Kidney (tissue), 14 donors: Measurements from ENCODE around the gene PHF2. TPM values are rescaled to one million over a fixed set of nuclear protein-coding genes. Genes with fewer than 3 reads are reported as not detected.

Experiments used
- DNase-seq, 5 donors: peaks; one replicate each; pipeline ENCODE4 v3.0.0-alpha.2; 2013 to 2020
- FAIRE-seq: peaks from 2 replicates; lab custom pipeline; 2012; peaks lifted over from hg19 to GRCh38; lab: Jason Lieb, UNC
- H3K27ac ChIP-seq, 2 donors: one replicate each; pipeline ENCODE4 v1.7.0; 2013; ENCODE audit warnings: low read depth in 2 of 2, low read length in 2 of 2, inconsistent platforms in 1 of 2
- H3K27me3 ChIP-seq: one replicate; pipeline ENCODE4 v1.7.1; 2013; ENCODE audit warnings: low read length, inconsistent platforms; ENCODE audit not compliant: control insufficient read depth, insufficient read depth
- H3K36me3 ChIP-seq, 3 donors: one replicate each; pipeline versions ENCODE4 v1.7.0 to v1.7.1; 2013; ENCODE audit warnings: low read length in 3 of 3, control low read depth in 1 of 3, inconsistent platforms in 1 of 3; ENCODE audit not compliant: insufficient read depth in 3 of 3, control insufficient read depth in 2 of 3
- H3K4me1 ChIP-seq, 3 donors: one replicate each; pipeline versions ENCODE4 v1.7.0 to v1.7.1; 2013; ENCODE audit warnings: low read length in 3 of 3, inconsistent platforms in 1 of 3, low read depth in 1 of 3; ENCODE audit not compliant: control insufficient read depth in 2 of 3, insufficient read depth in 2 of 3
- H3K4me3 ChIP-seq, 3 donors: one replicate each; pipeline versions ENCODE4 v1.7.0 to v1.8.1; 2013; ENCODE audit warnings: low read length in 3 of 3, control low read depth in 1 of 3, inconsistent platforms in 1 of 3
- H3K9ac ChIP-seq, 3 donors: one replicate each; pipeline versions ENCODE4 v1.7.0 to v1.7.1; 2013; ENCODE audit warnings: low read length in 3 of 3, control low read depth in 1 of 3, inconsistent platforms in 1 of 3
- H3K9me3 ChIP-seq, 3 donors: one replicate each; pipeline versions ENCODE4 v1.7.0 to v1.7.1; 2013; ENCODE audit warnings: low read length in 3 of 3, control low read depth in 1 of 3, inconsistent platforms in 1 of 3; ENCODE audit not compliant: control insufficient read depth in 2 of 3, insufficient read depth in 1 of 3
- CTCF ChIP-seq: IDR thresholded peaks from 3 replicates; pipeline ENCODE4 v1.5.1; 2012; ENCODE audit warnings: mild to moderate bottlenecking, moderate library complexity, borderline replicate concordance; ENCODE audit not compliant: insufficient read depth; ENCODE audit errors: extremely low read depth
- intact Hi-C: fragments of 100-400 bp; cut with DNase I; formaldehyde crosslinking; loops from one replicate; pipeline ENCODE4 v1.11.1; 2022
- polyA plus RNA-seq: library from polyadenylated mRNA; stranded (reverse); fragments of 350-450 nt; fragmentation: Illumina TruSeq; extraction: RNeasy Lipid Tissue Mini Kit (QIAGEN cat#74804); gene quantifications from one replicate; pipeline ENCODE4 v1.2.3, GENCODE V29; 2014; ENCODE audit warnings: low read depth, low replicate concordance; ENCODE audit not compliant: insufficient read depth
- total RNA-seq: library from RNA; stranded (reverse); fragmentation: NEBNext Ultra II Directional; extraction: Animal tissue kit (Norgen Biotek cat#: 25700); gene quantifications from one replicate; pipeline ENCODE4 v1.2.1, GENCODE V29; 2021
- donor health status: control.
- donor health status: control.
- donor health status: control.
- donor health status: control.
- donor health status: control.
- donor health status: DM: yes; HTN: yes; CAD: no.
- donor health status: Normal renal cell carcinoma (clear cell type).

The PHF2 gene
- total and polyA plus RNA-seq, 2 donors from 2014 or later = 10.2 to 30.7 TPM

- FAIRE-seq (no peak), DNase-seq (no peak)
- Histone ChIP-seq H3K36me3 (peaks cover 2 to 27% (median 17%) of the 10 kb centered on the region in 3 donors), H3K9ac (no peak overlapping the region), H3K4me1 (no peaks in the 10 kb centered on the region), H3K4me3 (no peak overlapping the region), H3K27me3 (no peaks in the 10 kb centered on the region), H3K9me3 (peaks cover 0 to 5% (median 0%) of the 10 kb centered on the region in 3 donors), H3K27ac (no peak overlapping the region)
- TF ChIP-seq CTCF = no peak
- intact Hi-C loops = no loop called here
These were observed 61.5 kb downstream of the PHF2 start for GRCh38 chr9:93637886-93638285.

GRCh38 chr9:93640027-93640426 lies 63.6 kb downstream of the PHF2 start:
- intact Hi-C loops = no loop called here
- peaks cover 4 to 29% (median 21%) of the 10 kb centered on the region in 3 donors for H3K36me3 ChIP-seq
- no peak for DNase-seq

GRCh38 chr9:93642961-93643360 lies 66.6 kb downstream of the PHF2 start:
- peaks cover 2 to 23% (median 17%) of the 10 kb centered on the region in 3 donors for H3K36me3 ChIP-seq
- TF ChIP-seq CTCF = no peak
- H3K27me3 ChIP-seq = no peaks in the 10 kb centered on the region
- H3K4me3 ChIP-seq = no peak overlapping the region
- no peaks in the 10 kb centered on the region for H3K9me3 ChIP-seq
- peaks cover 0 to 2% (median 0%) of the 10 kb centered on the region in 3 donors for H3K4me1 ChIP-seq
- no peak for FAIRE-seq
- DNase-seq = no peak
- H3K27ac ChIP-seq = no peak overlapping the region
- H3K9ac ChIP-seq = no peak overlapping the region
- intact Hi-C loops = no loop called here

More at GRCh38 chr9:93640027-93640426, 63.6 kb downstream of the PHF2 start:
- no peak overlapping the region for H3K4me3 ChIP-seq
- no peak for TF ChIP-seq CTCF
- H3K27me3 ChIP-seq = no peaks in the 10 kb centered on the region
- FAIRE-seq = no peak
- peaks cover 0 to 2% (median 0%) of the 10 kb centered on the region in 3 donors for H3K4me1 ChIP-seq
- no peak overlapping the region for H3K9ac ChIP-seq
- no peak overlapping the region for H3K27ac ChIP-seq
- H3K9me3 ChIP-seq = peaks cover 0 to 5% (median 0%) of the 10 kb centered on the region in 3 donors
